ENCODE measurements around the gene CORO2A. TPM values are rescaled to one million over a fixed set of nuclear protein-coding genes. Genes with fewer than 3 reads are reported as not detected.
A peak's percentile ranks its signal among the peaks of the same experiment; 100 is the strongest.
"Not testable (repeated sequence)": the region's sequence is repeated elsewhere in the genome, so short reads cannot be mapped to it uniquely, and the experiment has no call there.

Gene CORO2A
- total RNA-seq, 1 donor from 2014 or later: 0.96 TPM

GRCh38 chr9:98118640-98119601 lies 73.5 kb downstream of the CORO2A start, which contains the start of gene TRIM14:
TRIM14 (minus strand) TSS chr9:98119222; CDS start chr9:98119188, 34 bp downstream.
- intact Hi-C loops (cut with micrococcal nuclease): loop anchor here (1.0 to 2.0 kb wide), 4 partner anchors 16 to 144 kb away; no protein-coding TSS in a partner anchor
- H3K27me3 Mint-ChIP-seq (ENCODE audit: low read depth): no peaks in the 10 kb centered on the region
- no peaks in the 10 kb centered on the region for H3K9me3 Mint-ChIP-seq
- H3K27ac Mint-ChIP-seq: peak within 1 kb of the TSS; percentile 92
- peak; percentile 64 for DNase-seq (ENCODE audit: low spot score)
- peaks cover 24% of the 10 kb centered on the region for H3K36me3 Mint-ChIP-seq (ENCODE audit: low read depth)
- H3K4me3 Mint-ChIP-seq (ENCODE audit: low read depth): peak within 1 kb of the TSS; percentile 82
- H3K4me1 Mint-ChIP-seq (ENCODE audit: low read depth): peaks cover 37% of the 10 kb centered on the region

- peak overlapping the region; percentile 82 for H3K4me3 Mint-ChIP-seq (ENCODE audit: low read depth)
- peaks cover 24% of the 10 kb centered on the region for H3K36me3 Mint-ChIP-seq (ENCODE audit: low read depth)
- H3K9me3 Mint-ChIP-seq: no peaks in the 10 kb centered on the region
- DNase-seq (ENCODE audit: low spot score): peak; percentile 33
- H3K4me1 Mint-ChIP-seq (ENCODE audit: low read depth): peaks cover 37% of the 10 kb centered on the region
- H3K27me3 Mint-ChIP-seq (ENCODE audit: low read depth): no peaks in the 10 kb centered on the region
- intact Hi-C loops (cut with micrococcal nuclease): loop anchor here (2.0 kb wide), 3 partner anchors 15 to 145 kb away; no protein-coding TSS in a partner anchor
- peak overlapping the region; percentile 92 for H3K27ac Mint-ChIP-seq
Observed at GRCh38 chr9:98117984-98118639, 74.3 kb downstream of the CORO2A start.

GRCh38 chr9:98117097-98117496 lies 75.3 kb downstream of the CORO2A start:
- H3K36me3 Mint-ChIP-seq (ENCODE audit: low read depth): peaks cover 27% of the 10 kb centered on the region
- intact Hi-C loops (cut with micrococcal nuclease); H3K4me3 Mint-ChIP-seq (ENCODE audit: low read depth); H3K27me3 Mint-ChIP-seq (ENCODE audit: low read depth); H3K27ac Mint-ChIP-seq; H3K9me3 Mint-ChIP-seq; DNase-seq (ENCODE audit: low spot score): not testable (repeated sequence)
- H3K4me1 Mint-ChIP-seq (ENCODE audit: low read depth): peaks cover 39% of the 10 kb centered on the region

GRCh38 chr9:98109052-98109451 lies 83.4 kb downstream of the CORO2A start:
- H3K36me3 Mint-ChIP-seq (ENCODE audit: low read depth): peaks cover 70% of the 10 kb centered on the region
- no peaks in the 10 kb centered on the region for H3K27me3 Mint-ChIP-seq (ENCODE audit: low read depth)
- intact Hi-C loops (cut with micrococcal nuclease): loop anchor here (10.0 kb wide), 1 partner anchor 184 kb away; the partner anchor contains the start of gene TRMO
- H3K27ac Mint-ChIP-seq: peak overlapping the region; percentile 93
- peaks cover 6% of the 10 kb centered on the region for H3K9me3 Mint-ChIP-seq
- H3K4me1 Mint-ChIP-seq (ENCODE audit: low read depth): peaks cover 60% of the 10 kb centered on the region
- DNase-seq (ENCODE audit: low spot score): no peak
- no peak overlapping the region for H3K4me3 Mint-ChIP-seq (ENCODE audit: low read depth)

GRCh38 chr9:98108531-98109031 lies 83.9 kb downstream of the CORO2A start:
- intact Hi-C loops (cut with micrococcal nuclease): loop anchor here (10.0 kb wide), 1 partner anchor 184 kb away; the partner anchor contains the start of gene TRMO

GRCh38 chr9:98107926-98108325 lies 84.5 kb downstream of the CORO2A start:
- Mint-ChIP-seq H3K27ac (peak overlapping the region; percentile 93), H3K36me3 (ENCODE audit: low read depth) (peaks cover 74% of the 10 kb centered on the region), H3K27me3 (ENCODE audit: low read depth) (no peaks in the 10 kb centered on the region), H3K4me1 (ENCODE audit: low read depth) (peaks cover 66% of the 10 kb centered on the region), H3K9me3 (peaks cover 6% of the 10 kb centered on the region), H3K4me3 (ENCODE audit: low read depth) (no peak overlapping the region)
- no peak for DNase-seq (ENCODE audit: low spot score)
- intact Hi-C loops (cut with micrococcal nuclease): loop anchor here (10.0 kb wide), 1 partner anchor 183 kb away; the partner anchor contains the start of gene TRMO

More at GRCh38 chr9:98108531-98109031, 83.9 kb downstream of the CORO2A start:
- H3K4me1 Mint-ChIP-seq (ENCODE audit: low read depth): peaks cover 63% of the 10 kb centered on the region
- H3K9me3 Mint-ChIP-seq: peaks cover 6% of the 10 kb centered on the region
- peak overlapping the region; percentile 27 for H3K4me3 Mint-ChIP-seq (ENCODE audit: low read depth)
- peak overlapping the region; percentile 93 for H3K27ac Mint-ChIP-seq
- H3K36me3 Mint-ChIP-seq (ENCODE audit: low read depth): peaks cover 74% of the 10 kb centered on the region
- no peaks in the 10 kb centered on the region for H3K27me3 Mint-ChIP-seq (ENCODE audit: low read depth)
- DNase-seq (ENCODE audit: low spot score): peak; percentile 48

GRCh38 chr9:98105006-98105405 lies 87.4 kb downstream of the CORO2A start:
- peaks cover 70% of the 10 kb centered on the region for H3K36me3 Mint-ChIP-seq (ENCODE audit: low read depth)
- no peak overlapping the region for H3K4me3 Mint-ChIP-seq (ENCODE audit: low read depth)
- peak overlapping the region; percentile 89 for H3K27ac Mint-ChIP-seq
- intact Hi-C loops (cut with micrococcal nuclease): loop anchor here (10.0 kb wide), 1 partner anchor 180 kb away; the partner anchor contains the start of gene TRMO
- DNase-seq (ENCODE audit: low spot score): no peak
- H3K4me1 Mint-ChIP-seq (ENCODE audit: low read depth): peaks cover 74% of the 10 kb centered on the region
- peaks cover 6% of the 10 kb centered on the region for H3K9me3 Mint-ChIP-seq
- H3K27me3 Mint-ChIP-seq (ENCODE audit: low read depth): no peaks in the 10 kb centered on the region

GRCh38 chr9:98104445-98104881 lies 88.0 kb downstream of the CORO2A start:
- H3K9me3 Mint-ChIP-seq: peaks cover 6% of the 10 kb centered on the region
- peaks cover 75% of the 10 kb centered on the region for H3K4me1 Mint-ChIP-seq (ENCODE audit: low read depth)
- H3K4me3 Mint-ChIP-seq (ENCODE audit: low read depth): peak overlapping the region; percentile 50
- H3K36me3 Mint-ChIP-seq (ENCODE audit: low read depth): peaks cover 69% of the 10 kb centered on the region
- intact Hi-C loops (cut with micrococcal nuclease): loop anchor here (5.0 to 10.0 kb wide), 4 partner anchors 47 to 180 kb away; partner anchors contain the start of genes ANP32B, NANS, TBC1D2 and TRMO
- DNase-seq (ENCODE audit: low spot score): no peak
- H3K27ac Mint-ChIP-seq: peak overlapping the region; percentile 89
- H3K27me3 Mint-ChIP-seq (ENCODE audit: low read depth): no peaks in the 10 kb centered on the region

- DNase-seq (ENCODE audit: low spot score): peak; percentile 84
- intact Hi-C loops (cut with micrococcal nuclease): loop anchor here (2.0 to 10.0 kb wide), 6 partner anchors 17 to 177 kb away; partner anchors contain the start of genes ANP32B, NANS, TBC1D2 and TRIM14
- Mint-ChIP-seq H3K27ac (peak overlapping the region; percentile 97), H3K4me3 (ENCODE audit: low read depth) (peak overlapping the region; percentile 74), H3K27me3 (ENCODE audit: low read depth) (no peaks in the 10 kb centered on the region), H3K9me3 (peaks cover 6% of the 10 kb centered on the region), H3K4me1 (ENCODE audit: low read depth) (peaks cover 67% of the 10 kb centered on the region), H3K36me3 (ENCODE audit: low read depth) (peaks cover 62% of the 10 kb centered on the region)
Observed at GRCh38 chr9:98101868-98102273, 90.6 kb downstream of the CORO2A start.

GRCh38 chr9:98101416-98101815 lies 91.0 kb downstream of the CORO2A start:
- Mint-ChIP-seq H3K4me1 (ENCODE audit: low read depth) (peaks cover 66% of the 10 kb centered on the region), H3K27ac (peak overlapping the region; percentile 97), H3K9me3 (peaks cover 6% of the 10 kb centered on the region), H3K36me3 (ENCODE audit: low read depth) (peaks cover 62% of the 10 kb centered on the region), H3K4me3 (ENCODE audit: low read depth) (peak overlapping the region; percentile 74), H3K27me3 (ENCODE audit: low read depth) (no peaks in the 10 kb centered on the region)
- no peak for DNase-seq (ENCODE audit: low spot score)
- intact Hi-C loops (cut with micrococcal nuclease): loop anchor here (5.0 to 10.0 kb wide), 4 partner anchors 44 to 177 kb away; partner anchors contain the start of genes ANP32B, NANS, TBC1D2 and TRMO

GRCh38 chr9:98100456-98100855 lies 92.0 kb downstream of the CORO2A start:
- Mint-ChIP-seq H3K4me3 (ENCODE audit: low read depth) (no peak overlapping the region), H3K27ac (peak overlapping the region; percentile 94), H3K27me3 (ENCODE audit: low read depth) (no peaks in the 10 kb centered on the region), H3K36me3 (ENCODE audit: low read depth) (peaks cover 61% of the 10 kb centered on the region), H3K4me1 (ENCODE audit: low read depth) (peaks cover 59% of the 10 kb centered on the region), H3K9me3 (no peaks in the 10 kb centered on the region)
- DNase-seq (ENCODE audit: low spot score): no peak
- intact Hi-C loops (cut with micrococcal nuclease): loop anchor here (5.0 to 10.0 kb wide), 4 partner anchors 43 to 176 kb away; partner anchors contain the start of genes ANP32B, NANS, TBC1D2 and TRMO

GRCh38 chr9:98099898-98100297 lies 92.5 kb downstream of the CORO2A start:
- Mint-ChIP-seq H3K27me3 (ENCODE audit: low read depth) (no peaks in the 10 kb centered on the region), H3K9me3 (no peaks in the 10 kb centered on the region), H3K4me3 (ENCODE audit: low read depth) (peak overlapping the region; percentile 57), H3K27ac (peak overlapping the region; percentile 94), H3K36me3 (ENCODE audit: low read depth) (peaks cover 63% of the 10 kb centered on the region), H3K4me1 (ENCODE audit: low read depth) (peaks cover 57% of the 10 kb centered on the region)
- DNase-seq (ENCODE audit: low spot score): no peak
- intact Hi-C loops (cut with micrococcal nuclease): loop anchor here (5.0 to 10.0 kb wide), 4 partner anchors 43 to 175 kb away; partner anchors contain the start of genes ANP32B, NANS, TBC1D2 and TRMO
